ENCODE results near the gene CLIC5. TPM values are rescaled to one million over a fixed set of nuclear protein-coding genes. Genes with fewer than 3 reads are reported as not detected.

Gene CLIC5
- total RNA-seq, 2 donors from 2014 or later = 2.2 to 2.6 TPM

DNA sequence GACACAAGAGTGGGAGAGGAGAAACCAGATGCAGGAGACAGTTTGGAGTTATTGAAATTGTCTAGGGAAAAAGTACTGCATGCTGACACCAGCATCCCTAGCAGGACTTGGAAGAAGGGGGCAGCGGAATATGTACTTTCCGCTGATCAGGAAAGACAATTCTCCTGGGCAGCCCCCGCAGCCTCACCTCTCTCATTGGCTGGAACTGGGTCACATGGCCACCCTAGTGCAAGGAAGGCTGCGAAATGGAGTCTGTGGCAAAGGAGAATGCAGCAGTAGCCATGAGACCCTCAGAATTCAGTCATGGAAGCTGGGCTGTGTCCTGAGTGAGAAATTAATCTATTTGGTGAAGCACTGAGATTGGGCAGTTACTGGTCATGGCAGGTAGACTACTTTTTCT lies 131.3 kb downstream of the CLIC5 start:
- TF ChIP-seq, protein P1, sequence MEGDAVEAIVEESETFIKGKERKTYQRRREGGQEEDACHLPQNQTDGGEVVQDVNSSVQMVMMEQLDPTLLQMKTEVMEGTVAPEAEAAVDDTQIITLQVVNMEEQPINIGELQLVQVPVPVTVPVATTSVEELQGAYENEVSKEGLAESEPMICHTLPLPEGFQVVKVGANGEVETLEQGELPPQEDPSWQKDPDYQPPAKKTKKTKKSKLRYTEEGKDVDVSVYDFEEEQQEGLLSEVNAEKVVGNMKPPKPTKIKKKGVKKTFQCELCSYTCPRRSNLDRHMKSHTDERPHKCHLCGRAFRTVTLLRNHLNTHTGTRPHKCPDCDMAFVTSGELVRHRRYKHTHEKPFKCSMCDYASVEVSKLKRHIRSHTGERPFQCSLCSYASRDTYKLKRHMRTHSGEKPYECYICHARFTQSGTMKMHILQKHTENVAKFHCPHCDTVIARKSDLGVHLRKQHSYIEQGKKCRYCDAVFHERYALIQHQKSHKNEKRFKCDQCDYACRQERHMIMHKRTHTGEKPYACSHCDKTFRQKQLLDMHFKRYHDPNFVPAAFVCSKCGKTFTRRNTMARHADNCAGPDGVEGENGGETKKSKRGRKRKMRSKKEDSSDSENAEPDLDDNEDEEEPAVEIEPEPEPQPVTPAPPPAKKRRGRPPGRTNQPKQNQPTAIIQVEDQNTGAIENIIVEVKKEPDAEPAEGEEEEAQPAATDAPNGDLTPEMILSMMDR (IDR thresholded peaks at IDR 0.05) = no peak
- H3K27me3 ChIP-seq (replicated peaks; ENCODE audit: insufficient read depth) = no peaks in the 10 kb centered on the region
- no peaks in the 10 kb centered on the region for H3K36me3 ChIP-seq
- H3K4me1 ChIP-seq (ENCODE audit: control insufficient read depth in 1 of 2, low read depth in 2 of 2) = no peaks in the 10 kb centered on the region
- no peak overlapping the region for H3K4me3 ChIP-seq
- no peak overlapping the region for H3K27ac ChIP-seq
- DNase-seq (ENCODE audit: low spot score) (no peak), ATAC-seq (ENCODE audit: insufficient number of reproducible peaks, low FRiP score, low read depth) (no peak)
- no peaks in the 10 kb centered on the region for H3K9me3 ChIP-seq

GRCh38 chr6:45882671-45883070 lies 133.0 kb downstream of the CLIC5 start:
- ATAC-seq (ENCODE audit: insufficient number of reproducible peaks, low FRiP score, low read depth) (no peak), DNase-seq (ENCODE audit: low spot score) (no peak)
- H3K4me3 ChIP-seq = no peak overlapping the region
- TF ChIP-seq, protein P1 (IDR thresholded peaks at IDR 0.05) = no peak
- H3K4me1 ChIP-seq (ENCODE audit: control insufficient read depth in 1 of 2, low read depth in 2 of 2) = no peaks in the 10 kb centered on the region
- H3K9me3 ChIP-seq = no peaks in the 10 kb centered on the region
- no peaks in the 10 kb centered on the region for H3K27me3 ChIP-seq (replicated peaks; ENCODE audit: insufficient read depth)
- no peaks in the 10 kb centered on the region for H3K36me3 ChIP-seq
- no peak overlapping the region for H3K27ac ChIP-seq

- Histone ChIP-seq H3K4me1 (ENCODE audit: control insufficient read depth in 1 of 2, low read depth in 2 of 2) (no peaks in the 10 kb centered on the region), H3K27ac (no peak overlapping the region), H3K27me3 (replicated peaks; ENCODE audit: insufficient read depth) (no peaks in the 10 kb centered on the region), H3K4me3 (no peak overlapping the region), H3K36me3 (no peaks in the 10 kb centered on the region), H3K9me3 (no peaks in the 10 kb centered on the region)
- no peak for DNase-seq (ENCODE audit: low spot score)
- ATAC-seq (ENCODE audit: insufficient number of reproducible peaks, low FRiP score, low read depth) = no peak
- TF ChIP-seq, protein P1 (IDR thresholded peaks at IDR 0.05) = no peak
These were observed 133.8 kb downstream of the CLIC5 start for GRCh38 chr6:45881705-45882467.

DNA sequence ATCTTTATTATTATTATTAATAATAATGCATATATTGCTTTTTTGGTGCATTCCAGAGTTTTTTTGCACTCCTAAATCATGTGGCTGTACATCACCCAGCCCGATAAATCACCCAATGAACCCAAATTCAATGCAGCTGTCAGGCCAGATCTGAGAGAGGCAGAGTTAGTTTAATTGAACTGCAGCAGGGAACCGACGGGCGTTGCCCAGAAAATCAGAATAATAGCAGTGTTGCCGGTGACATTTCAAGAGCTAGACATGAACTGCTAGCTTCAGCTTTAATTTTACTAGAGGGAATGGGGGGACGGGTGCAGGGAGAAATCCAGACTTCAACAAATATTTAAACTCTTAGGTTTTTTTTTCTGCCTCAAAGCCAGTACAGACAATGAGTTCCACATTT lies 135.0 kb downstream of the CLIC5 start:
- TF ChIP-seq, protein P1 (IDR thresholded peaks at IDR 0.05) = no peak
- H3K27ac ChIP-seq = no peak overlapping the region
- H3K4me1 ChIP-seq (ENCODE audit: control insufficient read depth in 1 of 2, low read depth in 2 of 2) = no peaks in the 10 kb centered on the region
- no peaks in the 10 kb centered on the region for H3K9me3 ChIP-seq
- ATAC-seq (ENCODE audit: insufficient number of reproducible peaks, low FRiP score, low read depth) (no peak), DNase-seq (ENCODE audit: low spot score) (no peak)
- H3K36me3 ChIP-seq = no peaks in the 10 kb centered on the region
- H3K27me3 ChIP-seq (replicated peaks; ENCODE audit: insufficient read depth) = no peaks in the 10 kb centered on the region
- H3K4me3 ChIP-seq = no peak overlapping the region

DNA sequence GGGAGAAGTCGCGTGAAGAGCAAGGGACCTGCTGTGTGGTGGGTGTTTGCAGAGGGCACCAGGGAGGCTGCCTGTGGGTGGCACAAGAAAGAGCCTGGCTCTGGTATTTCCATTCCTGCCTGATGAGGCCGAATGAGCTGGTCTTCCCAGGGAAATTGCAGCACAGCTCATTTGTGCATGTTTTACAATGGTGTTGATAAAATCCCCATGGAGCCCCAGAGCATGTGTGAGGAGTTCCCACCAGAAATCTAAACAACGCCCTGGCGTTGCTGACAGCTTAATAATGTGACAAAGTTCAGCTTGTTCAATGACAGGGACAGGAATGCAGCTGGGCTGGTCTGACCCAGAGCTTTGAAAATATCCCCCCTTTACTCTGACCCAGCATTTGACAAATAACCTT lies 135.5 kb downstream of the CLIC5 start:
- Histone ChIP-seq H3K9me3 (no peaks in the 10 kb centered on the region), H3K27ac (no peak overlapping the region), H3K4me3 (no peak overlapping the region), H3K27me3 (replicated peaks; ENCODE audit: insufficient read depth) (no peaks in the 10 kb centered on the region), H3K4me1 (ENCODE audit: control insufficient read depth in 1 of 2, low read depth in 2 of 2) (no peaks in the 10 kb centered on the region), H3K36me3 (no peaks in the 10 kb centered on the region)
- DNase-seq (ENCODE audit: low spot score) = no peak
- ATAC-seq (ENCODE audit: insufficient number of reproducible peaks, low FRiP score, low read depth) = no peak
- TF ChIP-seq, protein P1 (IDR thresholded peaks at IDR 0.05) = no peak

Measured in thoracic aorta (tissue), 2 donors.